Measurements from ENCODE around the gene ING5.

DNA sequence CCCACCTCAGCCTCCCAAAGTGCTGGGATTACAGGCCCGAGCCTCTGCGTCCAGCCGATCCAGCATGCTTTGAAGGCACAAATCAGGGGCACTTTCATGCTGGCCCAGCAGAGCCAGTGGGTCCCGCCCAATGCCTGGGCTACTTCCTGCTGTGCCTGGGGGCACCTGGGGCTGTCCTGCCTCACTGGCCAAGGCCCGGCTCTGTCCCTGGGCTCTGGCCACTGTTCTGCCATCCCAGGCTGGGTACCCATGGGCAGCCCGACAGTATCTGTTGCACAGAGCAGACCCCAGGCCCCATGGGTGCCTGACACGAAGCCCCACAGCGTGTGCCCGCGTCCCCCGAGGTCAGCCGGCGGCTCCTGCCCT lies 68.0 kb downstream of the ING5 start:
- TF ChIP-seq CTCF (IDR thresholded peaks at IDR 0.05 in 8 of 11, conservative IDR thresholded peaks at IDR 0.05 in 3 of 11) (no peak), POLR2AphosphoS5 (IDR thresholded peaks at IDR 0.05) (peak in 1 of 3 donors; percentile 32)

Measured in spleen (tissue), 7 donors.